Astrocyte of the cerebellum (primary cell): ENCODE measurements around the gene ANTKMT.

Experiments
- DNase-seq: peaks from one replicate; pipeline ENCODE4 v3.0.0-alpha.2; 2011; ENCODE audit warnings: low read depth
- H3K4me3 ChIP-seq: 2 replicates; pipeline ENCODE4 v1.5.1; 2011; ENCODE audit warnings: mild to moderate bottlenecking, low read depth, low read length, moderate library complexity
- CTCF ChIP-seq: IDR thresholded peaks from 2 replicates; pipeline ENCODE4 v1.5.1; 2012; ENCODE audit warnings: low read length, low read depth, moderate library complexity, mild to moderate bottlenecking; ENCODE audit errors: missing control alignments
- in situ Hi-C: cut with HindIII; loops from 2 replicates; pipeline ENCODE4 v1.10.0; 2017; ENCODE audit warnings: low sequenced_read_pairs

The ANTKMT gene

DNA sequence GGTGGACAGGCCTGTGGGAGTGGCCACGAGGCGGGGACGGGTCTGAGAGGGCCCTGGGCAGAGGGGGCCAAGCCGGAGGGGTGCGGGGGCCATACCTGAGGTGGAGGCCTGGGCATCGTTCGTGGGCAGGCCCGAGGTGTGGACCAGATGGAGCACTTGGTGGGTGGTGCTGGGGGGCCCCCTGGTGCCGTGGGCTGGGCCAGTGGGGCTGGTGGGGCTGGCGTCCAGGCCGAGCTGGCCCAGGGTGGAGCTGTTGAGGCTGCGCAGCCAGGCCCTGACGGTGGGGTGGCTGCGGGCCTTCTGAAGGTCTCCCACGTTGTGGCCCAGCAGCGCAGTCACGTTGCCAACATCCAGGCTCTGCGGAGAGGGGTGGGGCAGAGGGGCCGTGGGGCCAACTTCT lies 49.0 kb downstream of the ANTKMT start:
- no peak overlapping the region for H3K4me3 ChIP-seq
- no peak for TF ChIP-seq CTCF
- in situ Hi-C loops: no loop called here
- no peak for DNase-seq

GRCh38 chr16:770411-770810 lies 49.5 kb downstream of the ANTKMT start:
- H3K4me3 ChIP-seq: no peak overlapping the region
- DNase-seq: no peak
- no peak for TF ChIP-seq CTCF
- in situ Hi-C loops: no loop called here
